CD4-positive, alpha-beta memory T cell (primary cell): ENCODE results near the gene NID2. TPM values are rescaled to one million over a fixed set of nuclear protein-coding genes. Genes with fewer than 3 reads are reported as not detected.

Source experiments
- CTCF ChIA-PET: fragments of 350-600 bp; sonication (Branson Sonifier 250); formaldehyde crosslinking; loops from one replicate; lab custom pipeline; 2021; ENCODE audit warnings: inconsistent platforms; ENCODE audit not compliant: partially characterized antibody; lab: Charles Lee
- POLR2A ChIA-PET: fragments of 350-600 bp; sonication (Branson Sonifier 250); formaldehyde crosslinking; loops from one replicate; lab custom pipeline; 2021; ENCODE audit not compliant: partially characterized antibody; lab: Charles Lee
- DNase-seq, 5 donors: peaks; one replicate each; pipeline versions ENCODE4 v3.0.0 to v3.0.0-alpha.2; 2020 to 2022; ENCODE audit warnings: mixed read lengths in 1 of 5
- H3K27ac ChIP-seq: one replicate; pipeline ENCODE4 v1.7.0; 2013; ENCODE audit warnings: low read depth, low read length
- H3K27me3 ChIP-seq: 2 replicates; pipeline ENCODE4 v1.7.0; 2013; ENCODE audit warnings: mild to moderate bottlenecking, low read length, moderate library complexity; ENCODE audit not compliant: insufficient read depth
- H3K36me3 ChIP-seq: 2 replicates; pipeline ENCODE4 v1.7.0; 2013; ENCODE audit warnings: mild to moderate bottlenecking, low read length, moderate library complexity; ENCODE audit not compliant: insufficient read depth
- H3K4me1 ChIP-seq: 2 replicates; pipeline ENCODE4 v1.7.0; 2013; ENCODE audit warnings: mild to moderate bottlenecking, low read length, moderate library complexity; ENCODE audit not compliant: insufficient read depth
- H3K4me3 ChIP-seq, 2 donors: one replicate each; pipeline ENCODE4 v1.7.0; 2013; ENCODE audit warnings: low read length in 2 of 2, mild to moderate bottlenecking in 1 of 2
- H3K9me3 ChIP-seq, 2 donors: one replicate each; pipeline ENCODE4 v1.7.0; 2013; ENCODE audit warnings: low read length in 2 of 2, control low read depth in 1 of 2; ENCODE audit not compliant: control insufficient read depth in 1 of 2
- H3K27ac Mint-ChIP-seq, 7 donors: one replicate each; pipeline ENCODE4 v1.8.0; 2020 to 2021; ENCODE audit warnings: mixed read lengths in 7 of 7, mild to moderate bottlenecking in 6 of 7, inconsistent platforms in 3 of 7, moderate library complexity in 3 of 7
- H3K27me3 Mint-ChIP-seq, 2 donors: one replicate each; pipeline ENCODE4 v1.8.0; 2020 to 2021; ENCODE audit warnings: mixed read lengths in 2 of 2
- H3K36me3 Mint-ChIP-seq, 2 donors: one replicate each; pipeline ENCODE4 v1.8.0; 2020 to 2021; ENCODE audit warnings: mixed read lengths in 2 of 2, inconsistent platforms in 1 of 2, mild to moderate bottlenecking in 1 of 2
- H3K4me1 Mint-ChIP-seq, 4 donors: one replicate each; pipeline ENCODE4 v1.8.0; 2020 to 2021; ENCODE audit warnings: mixed read lengths in 4 of 4, mild to moderate bottlenecking in 1 of 4
- H3K4me3 Mint-ChIP-seq, 8 donors: one replicate each; pipeline ENCODE4 v1.8.0; 2020 to 2021; ENCODE audit warnings: mixed read lengths in 8 of 8, mild to moderate bottlenecking in 7 of 8, moderate library complexity in 6 of 8, inconsistent platforms in 3 of 8
- H3K9me3 Mint-ChIP-seq, 8 donors: one replicate each; pipeline ENCODE4 v1.8.0; 2020 to 2021; ENCODE audit warnings: mixed read lengths in 8 of 8, mild to moderate bottlenecking in 5 of 8, inconsistent platforms in 3 of 8, moderate library complexity in 1 of 8
- intact Hi-C: fragments of 100-400 bp; cut with micrococcal nuclease; formaldehyde crosslinking; loops from one replicate; pipeline ENCODE4 v1.15.1; 2023
- polyA plus RNA-seq, 2 donors: library from polyadenylated mRNA; unstranded; fragments of 300-500 nt; fragmentation: Illumina TruSeq; gene quantifications; one replicate each; pipeline ENCODE4 v1.2.3, GENCODE V29; 2021
- total RNA-seq, 2 experiments: library from RNA; stranded (reverse); gene quantifications; one replicate each; pipeline ENCODE4 v1.2.3, GENCODE V29; 2021

Gene NID2
- total and polyA plus RNA-seq, 4 experiments from 2014 or later = 0.34 to 0.37 TPM; not detected in 2

- Histone ChIP-seq H3K4me3 (no peak overlapping the region), H3K27ac (no peak overlapping the region), H3K27me3 (no peaks in the 10 kb centered on the region), H3K4me1 (no peaks in the 10 kb centered on the region), H3K9me3 (no peaks in the 10 kb centered on the region), H3K36me3 (no peaks in the 10 kb centered on the region)
- CTCF ChIA-PET = interaction anchor here (0.8 kb wide), 1 partner anchor 36 kb away, joined by 3 read pairs; no protein-coding TSS in a partner anchor
- Mint-ChIP-seq H3K9me3 (no peaks in the 10 kb centered on the region), H3K27me3 (peaks cover 0 to 2% of the 10 kb centered on the region in 2 donors), H3K27ac (no peak overlapping the region), H3K36me3 (no peaks in the 10 kb centered on the region), H3K4me1 (no peaks in the 10 kb centered on the region), H3K4me3 (no peak overlapping the region)
- POLR2A ChIA-PET = no interaction called here
- intact Hi-C loops = no loop called here
- no peak for DNase-seq
Measured at GRCh38 chr14:52106840-52107239, 38.0 kb upstream of the NID2 start.

DNA sequence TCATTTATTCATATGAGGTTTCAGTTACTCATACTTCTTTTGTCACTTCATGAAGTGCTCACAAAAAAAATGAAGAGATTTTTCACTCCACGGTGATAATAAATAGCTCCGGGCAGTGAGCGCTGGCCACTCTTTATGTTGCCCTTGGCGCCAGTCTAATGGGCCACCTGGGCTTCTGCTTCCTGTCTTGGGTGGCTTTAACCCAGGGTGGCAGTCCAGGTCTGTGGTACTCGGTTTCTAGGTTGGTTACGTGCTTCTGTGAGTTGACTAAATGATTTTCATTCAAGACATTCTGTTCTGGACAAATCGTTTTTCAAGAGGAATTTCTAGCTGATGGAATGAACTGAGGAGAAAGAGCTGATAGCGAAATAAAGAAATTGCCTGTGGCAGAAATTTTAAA is 34.6 kb upstream of the NID2 start:
- no peaks in the 10 kb centered on the region for H3K4me1 ChIP-seq
- no peaks in the 10 kb centered on the region for H3K4me1 Mint-ChIP-seq
- H3K27me3 ChIP-seq = no peaks in the 10 kb centered on the region
- H3K9me3 Mint-ChIP-seq = no peaks in the 10 kb centered on the region
- no peaks in the 10 kb centered on the region for H3K36me3 Mint-ChIP-seq
- H3K27ac ChIP-seq = no peak overlapping the region
- H3K27me3 Mint-ChIP-seq = peaks cover 0 to 2% of the 10 kb centered on the region in 2 donors
- no peaks in the 10 kb centered on the region for H3K9me3 ChIP-seq
- no peaks in the 10 kb centered on the region for H3K36me3 ChIP-seq
- H3K4me3 Mint-ChIP-seq = no peak overlapping the region
- no peak overlapping the region for H3K27ac Mint-ChIP-seq
- CTCF ChIA-PET = interaction anchor here (1.7 kb wide), 1 partner anchor 28 kb away, joined by 4 read pairs; no protein-coding TSS in a partner anchor
- no peak overlapping the region for H3K4me3 ChIP-seq
- intact Hi-C loops = no loop called here
- DNase-seq = no peak
- POLR2A ChIA-PET = no interaction called here

DNA sequence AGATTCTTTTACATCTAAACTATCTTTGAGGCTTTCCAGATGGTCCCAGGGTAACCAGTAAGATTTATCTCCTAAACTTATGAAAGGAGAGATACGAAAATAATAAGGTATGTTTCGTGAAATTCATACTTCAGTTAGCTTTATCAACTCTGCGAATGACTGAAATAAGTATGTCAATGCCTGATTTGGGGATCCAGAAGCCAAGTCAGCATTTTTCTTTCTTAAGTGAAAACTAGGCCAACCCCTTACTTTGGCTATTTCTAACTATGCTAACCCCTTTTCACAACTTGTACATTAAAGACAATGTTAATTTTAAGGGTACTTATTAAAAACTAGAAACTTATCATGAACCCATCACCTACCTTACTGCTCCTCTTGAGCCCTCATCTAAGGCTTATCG is 26.9 kb upstream of the NID2 start:
- no peak overlapping the region for H3K27ac Mint-ChIP-seq
- intact Hi-C loops = no loop called here
- CTCF ChIA-PET = no interaction called here

DNA sequence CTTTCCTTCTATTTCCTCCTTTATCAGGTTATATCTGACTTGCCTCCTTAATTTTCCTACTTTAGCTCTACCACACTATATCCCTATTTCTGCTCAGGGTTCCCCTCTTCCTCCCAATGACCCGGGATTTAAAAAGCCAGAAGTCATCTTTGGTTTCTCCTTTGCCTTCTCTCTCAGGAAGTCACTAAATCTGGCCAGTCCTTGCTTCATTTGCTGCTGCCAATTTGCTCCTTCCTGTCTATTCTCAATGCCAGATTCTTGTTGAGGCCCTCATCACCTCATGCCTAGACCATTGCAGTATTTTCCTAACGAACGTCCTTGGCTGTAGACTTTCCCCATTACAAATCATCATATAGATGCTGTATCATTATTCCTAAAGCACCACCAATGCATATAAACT is 26.5 kb upstream of the NID2 start:
- H3K4me1 Mint-ChIP-seq = no peaks in the 10 kb centered on the region
- peaks cover 6 to 15% of the 10 kb centered on the region in 2 donors for H3K27me3 Mint-ChIP-seq
- H3K27ac ChIP-seq = no peak overlapping the region
- H3K27ac Mint-ChIP-seq = no peak overlapping the region
- H3K9me3 Mint-ChIP-seq = peaks cover 0 to 2% (median 0%) of the 10 kb centered on the region in 8 donors
- intact Hi-C loops = no loop called here
- H3K4me3 Mint-ChIP-seq = no peak overlapping the region
- ChIA-PET CTCF (no interaction called here), POLR2A (no interaction called here)
- no peaks in the 10 kb centered on the region for H3K27me3 ChIP-seq
- H3K4me1 ChIP-seq = no peaks in the 10 kb centered on the region
- no peaks in the 10 kb centered on the region for H3K36me3 ChIP-seq
- no peaks in the 10 kb centered on the region for H3K9me3 ChIP-seq
- H3K4me3 ChIP-seq = no peak overlapping the region
- H3K36me3 Mint-ChIP-seq = no peaks in the 10 kb centered on the region
- no peak for DNase-seq

More for the DNA sequence above, 26.9 kb upstream of the NID2 start:
- H3K27ac ChIP-seq = no peak overlapping the region
- no peak overlapping the region for H3K4me3 ChIP-seq
- H3K36me3 ChIP-seq = no peaks in the 10 kb centered on the region
- no peak for DNase-seq
- Mint-ChIP-seq H3K4me1 (no peaks in the 10 kb centered on the region), H3K4me3 (no peak overlapping the region), H3K9me3 (peaks cover 0 to 2% (median 0%) of the 10 kb centered on the region in 8 donors), H3K36me3 (no peaks in the 10 kb centered on the region), H3K27me3 (peaks cover 3 to 10% of the 10 kb centered on the region in 2 donors)
- H3K4me1 ChIP-seq = no peaks in the 10 kb centered on the region
- H3K27me3 ChIP-seq = no peaks in the 10 kb centered on the region
- POLR2A ChIA-PET = interaction anchor here (0.6 kb wide), 1 partner anchor 9 kb away, joined by 3 read pairs; no protein-coding TSS in a partner anchor
- H3K9me3 ChIP-seq = no peaks in the 10 kb centered on the region

GRCh38 chr14:52094546-52095271 is 25.9 kb upstream of the NID2 start:
- H3K4me3 ChIP-seq = no peak overlapping the region
- H3K27me3 Mint-ChIP-seq = peaks cover 10 to 16% of the 10 kb centered on the region in 2 donors
- POLR2A ChIA-PET = no interaction called here
- H3K4me1 ChIP-seq = no peaks in the 10 kb centered on the region
- no peaks in the 10 kb centered on the region for H3K4me1 Mint-ChIP-seq
- H3K27ac Mint-ChIP-seq = no peak overlapping the region
- CTCF ChIA-PET = no interaction called here
- H3K4me3 Mint-ChIP-seq = no peak overlapping the region
- H3K36me3 Mint-ChIP-seq = no peaks in the 10 kb centered on the region
- H3K9me3 Mint-ChIP-seq = peaks cover 0 to 3% (median 0%) of the 10 kb centered on the region in 8 donors
- H3K9me3 ChIP-seq = no peaks in the 10 kb centered on the region
- no peak overlapping the region for H3K27ac ChIP-seq
- no peak for DNase-seq
- no peaks in the 10 kb centered on the region for H3K27me3 ChIP-seq
- H3K36me3 ChIP-seq = no peaks in the 10 kb centered on the region
- intact Hi-C loops = no loop called here

DNA sequence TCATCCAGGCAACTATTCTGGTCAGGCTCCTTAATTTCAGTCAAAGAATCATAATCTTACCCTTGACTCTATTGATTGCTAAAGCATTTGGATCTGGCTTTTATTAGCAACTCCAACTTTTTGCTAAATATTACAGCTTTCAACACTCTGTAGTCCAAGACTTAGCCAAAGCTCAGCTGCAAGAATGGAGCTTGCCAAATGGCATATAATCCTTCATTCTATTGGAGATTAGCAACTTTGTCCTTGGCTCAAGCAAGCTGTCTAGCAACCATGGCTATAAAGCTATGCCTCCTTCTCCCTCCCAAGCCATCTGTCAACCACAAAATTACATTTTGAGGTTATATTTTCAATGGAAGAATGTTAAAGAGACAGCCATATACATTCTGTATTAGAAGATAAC is 23.1 kb upstream of the NID2 start:
- intact Hi-C loops = no loop called here
- Mint-ChIP-seq H3K4me1 (no peaks in the 10 kb centered on the region), H3K27me3 (peaks cover 10 to 16% of the 10 kb centered on the region in 2 donors), H3K27ac (no peak overlapping the region), H3K4me3 (no peak overlapping the region), H3K36me3 (no peaks in the 10 kb centered on the region), H3K9me3 (peaks cover 0 to 3% (median under 1%) of the 10 kb centered on the region in 8 donors)
- no peak overlapping the region for H3K27ac ChIP-seq
- no peaks in the 10 kb centered on the region for H3K4me1 ChIP-seq
- POLR2A ChIA-PET = no interaction called here
- H3K36me3 ChIP-seq = no peaks in the 10 kb centered on the region
- no peak overlapping the region for H3K4me3 ChIP-seq
- no peak for DNase-seq
- no peaks in the 10 kb centered on the region for H3K27me3 ChIP-seq
- no peaks in the 10 kb centered on the region for H3K9me3 ChIP-seq
- CTCF ChIA-PET = no interaction called here

GRCh38 chr14:52090936-52091335 is 22.1 kb upstream of the NID2 start:
- no peak for DNase-seq
- Histone ChIP-seq H3K27ac (no peak overlapping the region), H3K36me3 (no peaks in the 10 kb centered on the region), H3K9me3 (no peaks in the 10 kb centered on the region), H3K4me3 (no peak overlapping the region), H3K4me1 (no peaks in the 10 kb centered on the region), H3K27me3 (no peaks in the 10 kb centered on the region)
- ChIA-PET CTCF (no interaction called here), POLR2A (no interaction called here)
- Mint-ChIP-seq H3K9me3 (peaks cover 0 to 3% (median 1%) of the 10 kb centered on the region in 8 donors), H3K27ac (no peak overlapping the region), H3K27me3 (peaks cover 10 to 16% of the 10 kb centered on the region in 2 donors), H3K36me3 (no peaks in the 10 kb centered on the region), H3K4me1 (no peaks in the 10 kb centered on the region), H3K4me3 (no peak overlapping the region)
- intact Hi-C loops = no loop called here
